Measurements from ENCODE around the gene VSTM2L.

VSTM2L gene

DNA sequence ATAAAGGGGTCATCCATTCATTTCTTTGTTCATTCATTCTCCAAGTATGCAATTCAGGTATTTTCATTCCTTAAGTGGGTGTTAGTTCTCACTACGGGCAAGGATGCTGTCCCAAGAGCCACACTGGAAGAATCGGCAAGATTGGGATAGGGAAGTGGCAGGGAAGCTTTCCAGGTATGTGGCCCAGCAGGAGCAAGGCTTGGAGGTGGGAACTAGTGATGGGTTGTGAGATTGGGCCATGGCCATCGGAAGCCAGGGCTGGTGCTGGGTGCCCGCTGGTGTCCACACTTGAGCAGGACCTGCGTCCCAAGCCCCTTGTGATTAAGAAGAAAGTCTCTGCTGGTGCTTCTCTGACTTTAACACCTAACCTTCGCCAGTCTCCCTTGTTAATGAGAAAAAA lies 15.1 kb downstream of the VSTM2L start:
- no peak for DNase-seq (ENCODE audit: low read depth)

DNA sequence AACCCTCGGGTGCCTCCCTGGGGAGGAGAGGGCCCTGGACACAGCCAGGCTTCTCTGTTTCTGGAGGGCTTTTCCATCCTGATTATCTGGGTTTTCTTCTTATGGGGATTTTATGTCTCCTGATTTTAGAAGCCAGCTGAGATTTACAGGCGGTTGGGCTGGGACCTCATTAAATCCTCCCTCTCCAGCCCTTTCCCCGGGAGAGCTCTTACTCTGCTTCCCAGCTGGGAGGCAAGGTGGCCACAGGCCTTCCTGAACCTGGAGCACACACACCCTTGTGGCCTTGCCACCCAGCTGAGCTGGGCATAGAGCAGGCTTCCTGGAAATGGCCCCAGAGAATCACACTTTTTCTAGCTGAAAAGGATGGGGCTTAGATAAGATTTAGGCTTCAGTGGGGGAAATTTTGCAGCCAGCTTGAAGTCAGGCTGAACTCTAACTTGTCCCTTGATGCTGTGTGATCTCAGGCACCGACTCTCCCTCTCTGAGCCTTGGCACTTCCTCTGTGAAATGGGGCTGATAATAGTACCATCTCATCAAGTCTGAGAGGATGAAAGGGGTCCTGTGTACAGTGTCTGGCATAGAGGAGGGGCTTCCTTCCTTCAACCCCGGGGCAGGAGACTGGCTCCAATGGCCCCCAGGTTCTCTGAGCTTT lies 16.6 kb downstream of the VSTM2L start:
- no peak for DNase-seq (ENCODE audit: low read depth)

DNA sequence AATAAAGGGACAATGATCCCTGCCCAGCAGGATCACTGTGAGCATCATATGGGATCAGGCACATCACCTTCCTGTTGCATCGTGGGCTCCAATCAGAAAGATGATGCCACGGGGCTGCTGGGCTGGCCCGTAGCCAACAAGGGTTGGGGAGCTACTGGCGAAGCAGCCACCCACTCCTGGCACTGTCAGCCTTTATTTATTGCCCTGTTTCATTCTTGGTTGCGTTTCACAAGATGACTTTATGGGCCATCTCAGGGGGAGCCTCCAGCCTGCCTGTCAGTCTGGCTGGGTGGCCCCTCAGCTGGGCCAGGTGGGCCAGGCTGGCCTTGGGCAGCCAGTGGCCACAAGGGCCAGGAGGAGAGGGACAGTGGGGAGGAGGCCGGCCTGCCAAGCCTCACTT lies 17.3 kb downstream of the VSTM2L start:
- no peak for DNase-seq (ENCODE audit: low read depth)

DNA sequence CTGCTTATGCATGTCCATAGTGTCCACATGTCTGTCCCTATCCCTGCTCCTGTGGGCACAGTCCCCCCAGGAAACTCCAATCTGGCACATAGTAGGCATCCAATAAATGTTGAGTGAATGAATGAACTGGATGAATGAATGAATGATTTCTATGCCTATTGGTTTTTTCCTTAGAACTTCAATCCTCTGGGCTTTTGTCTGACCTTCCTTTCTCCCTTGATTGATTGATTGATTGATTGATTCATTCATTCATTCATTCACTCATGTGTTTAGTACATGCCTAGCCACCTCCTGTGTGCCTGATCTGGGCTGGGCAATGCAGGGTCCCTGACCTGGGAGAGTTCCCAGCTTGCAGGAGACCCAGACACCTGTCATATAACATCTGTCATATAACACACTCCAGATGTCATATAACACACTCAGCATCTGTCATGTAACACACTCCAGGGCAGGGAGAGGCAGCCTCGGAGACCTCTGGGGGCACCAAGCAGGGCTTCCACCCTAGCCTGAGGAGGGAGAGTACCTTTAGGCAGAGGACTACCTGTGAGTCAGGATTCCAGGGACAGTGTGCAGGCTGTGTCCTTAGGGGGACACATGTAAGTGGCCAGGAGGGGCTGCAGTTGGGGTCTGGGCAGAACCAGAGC lies 17.9 kb downstream of the VSTM2L start:
- no peak for DNase-seq (ENCODE audit: low read depth)

DNA sequence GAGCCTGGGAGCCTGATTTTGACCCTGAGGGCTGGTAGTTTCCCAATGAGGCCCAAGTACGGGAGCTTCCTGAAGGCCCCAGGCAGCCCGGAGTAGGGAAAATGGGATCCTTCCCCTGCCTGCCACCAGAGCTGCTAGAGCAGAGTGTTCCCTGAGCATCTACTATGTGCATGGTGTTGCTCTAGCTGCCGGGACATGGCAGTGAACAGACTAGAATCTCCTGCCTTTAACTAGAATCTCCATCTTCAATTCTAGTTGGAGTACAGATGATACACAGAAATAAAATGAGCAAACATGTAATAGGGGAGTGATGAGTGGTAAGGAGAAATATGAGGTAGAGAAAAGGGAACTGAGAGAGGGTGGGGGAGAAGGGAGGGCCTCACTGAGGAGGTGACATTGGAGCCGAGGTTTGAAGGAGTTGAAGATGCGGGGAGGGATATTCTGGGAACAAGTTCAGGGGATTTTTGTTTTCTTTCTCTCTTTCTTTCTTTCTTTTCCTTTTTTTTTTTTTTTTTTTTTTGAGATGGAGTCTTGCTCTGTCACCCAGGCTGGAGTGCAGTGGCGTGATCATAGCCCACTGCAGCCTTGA lies 18.5 kb downstream of the VSTM2L start:
- no peak for DNase-seq (ENCODE audit: low read depth)

DNA sequence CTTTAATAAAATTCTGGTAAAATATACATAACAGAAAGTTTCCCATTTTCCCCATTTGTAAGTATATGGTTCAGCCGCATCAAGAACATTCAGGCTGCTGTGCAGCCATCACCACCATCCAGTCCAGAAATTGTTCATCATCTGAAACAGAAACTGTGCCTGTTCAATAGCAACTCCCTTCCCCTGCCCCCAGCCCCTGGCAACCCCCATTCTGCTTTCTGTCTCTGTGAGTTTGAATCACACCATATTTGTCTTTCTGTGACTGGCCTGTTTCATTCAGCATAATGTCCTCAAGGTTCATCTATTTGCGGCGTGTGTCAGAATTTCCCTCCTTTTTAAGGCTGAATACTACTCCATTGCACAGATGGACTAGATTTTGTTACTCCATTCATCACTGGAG lies 19.1 kb downstream of the VSTM2L start:
- DNase-seq (ENCODE audit: low read depth), result no peak

DNA sequence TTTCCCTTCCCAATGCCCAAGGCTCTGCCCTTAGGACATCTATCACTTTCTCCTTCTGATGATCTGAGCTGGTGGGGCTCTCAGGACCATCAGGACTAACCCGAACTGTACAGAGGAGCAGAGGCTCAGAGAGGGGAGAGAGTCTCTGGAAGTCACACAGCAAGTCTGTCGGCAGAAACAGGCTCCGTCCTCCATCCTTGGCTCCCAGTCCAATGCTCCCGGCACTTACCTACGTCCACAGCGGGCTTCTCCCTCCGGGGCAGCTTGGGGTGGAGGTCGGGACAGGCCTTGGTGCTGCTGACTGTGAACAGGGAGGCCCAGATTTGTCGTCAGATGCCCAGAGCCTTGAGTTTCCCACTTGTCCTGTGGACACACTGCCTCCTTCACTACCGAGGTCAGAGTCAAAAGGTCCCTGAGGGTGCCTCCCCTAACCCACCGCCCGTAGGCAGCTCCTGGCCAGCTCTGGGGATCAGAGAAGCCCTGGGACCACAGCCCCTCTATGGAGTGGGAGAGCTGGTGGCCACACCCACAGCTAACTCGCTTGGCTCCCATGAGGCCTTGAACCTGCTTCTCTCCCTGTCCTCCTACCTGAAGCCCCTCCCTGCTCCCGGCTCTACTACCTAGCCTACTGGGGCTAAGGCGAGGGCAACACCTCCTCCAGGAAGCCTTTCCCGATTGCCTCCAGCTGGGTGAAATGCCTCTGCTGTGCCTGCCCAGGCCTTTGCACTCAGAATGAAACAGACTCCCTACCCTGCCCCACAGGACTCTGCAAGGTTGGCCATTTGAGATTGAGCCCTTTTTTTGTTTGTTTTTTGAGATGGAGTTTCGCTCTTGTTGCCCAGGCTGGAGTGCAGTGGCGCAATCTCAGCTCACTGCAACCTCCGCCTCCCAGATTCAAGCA lies 22.6 kb downstream of the VSTM2L start:
- no peak for DNase-seq (ENCODE audit: low read depth)

DNA sequence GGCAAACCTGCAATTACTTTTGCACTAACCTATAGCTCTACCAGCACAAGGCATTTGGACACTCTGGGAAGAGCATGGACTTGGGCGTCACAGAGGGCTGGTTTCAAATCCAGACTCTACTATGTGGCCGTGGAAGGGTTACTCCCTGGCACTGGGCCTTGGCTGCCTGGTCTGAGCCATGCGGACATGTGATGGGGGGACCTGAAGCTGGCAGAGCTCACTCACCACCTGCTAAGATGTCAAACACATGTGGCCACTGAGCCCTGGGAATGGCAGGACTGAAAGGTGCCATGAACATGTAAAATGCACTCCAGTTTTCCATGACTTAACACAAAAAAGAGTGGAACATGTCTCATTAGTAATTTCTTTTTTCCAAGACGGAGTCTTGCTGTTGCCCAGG lies 23.7 kb downstream of the VSTM2L start:
- no peak for DNase-seq (ENCODE audit: low read depth)

DNA sequence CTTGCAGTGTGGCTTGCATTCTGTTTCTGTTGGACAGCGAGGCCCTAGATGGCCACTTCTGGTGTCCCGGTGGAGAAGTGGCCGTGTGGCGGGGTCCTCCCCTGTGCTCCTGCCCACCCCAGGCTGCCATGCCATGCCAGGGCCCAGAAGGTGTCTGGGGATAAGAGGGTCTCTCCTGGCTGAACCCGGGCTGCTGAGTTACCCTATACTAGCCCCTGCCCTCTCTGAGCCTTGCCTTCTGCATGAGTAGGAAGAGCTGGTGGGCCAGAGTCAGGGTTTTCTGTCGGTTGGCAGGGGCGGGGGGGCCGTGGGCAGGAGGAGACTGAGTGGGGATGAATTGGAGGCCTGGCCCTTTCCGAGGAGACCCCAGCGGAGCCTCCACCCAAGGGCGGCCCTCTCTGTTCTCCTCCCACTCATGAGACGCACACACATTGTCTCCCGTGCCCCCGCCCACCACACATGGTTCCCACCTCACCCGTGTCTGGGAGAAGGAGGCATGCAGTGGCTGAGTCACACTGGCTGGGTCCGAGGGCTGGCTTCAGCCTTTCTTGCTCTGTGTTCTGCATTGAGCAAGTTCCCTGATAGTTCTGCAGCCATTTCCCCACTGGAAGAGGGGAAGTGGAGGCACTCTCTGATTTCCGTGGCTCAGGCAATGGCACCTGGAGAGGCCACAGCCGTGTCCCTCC lies 24.6 kb downstream of the VSTM2L start:
- no peak for DNase-seq (ENCODE audit: low read depth)

DNA sequence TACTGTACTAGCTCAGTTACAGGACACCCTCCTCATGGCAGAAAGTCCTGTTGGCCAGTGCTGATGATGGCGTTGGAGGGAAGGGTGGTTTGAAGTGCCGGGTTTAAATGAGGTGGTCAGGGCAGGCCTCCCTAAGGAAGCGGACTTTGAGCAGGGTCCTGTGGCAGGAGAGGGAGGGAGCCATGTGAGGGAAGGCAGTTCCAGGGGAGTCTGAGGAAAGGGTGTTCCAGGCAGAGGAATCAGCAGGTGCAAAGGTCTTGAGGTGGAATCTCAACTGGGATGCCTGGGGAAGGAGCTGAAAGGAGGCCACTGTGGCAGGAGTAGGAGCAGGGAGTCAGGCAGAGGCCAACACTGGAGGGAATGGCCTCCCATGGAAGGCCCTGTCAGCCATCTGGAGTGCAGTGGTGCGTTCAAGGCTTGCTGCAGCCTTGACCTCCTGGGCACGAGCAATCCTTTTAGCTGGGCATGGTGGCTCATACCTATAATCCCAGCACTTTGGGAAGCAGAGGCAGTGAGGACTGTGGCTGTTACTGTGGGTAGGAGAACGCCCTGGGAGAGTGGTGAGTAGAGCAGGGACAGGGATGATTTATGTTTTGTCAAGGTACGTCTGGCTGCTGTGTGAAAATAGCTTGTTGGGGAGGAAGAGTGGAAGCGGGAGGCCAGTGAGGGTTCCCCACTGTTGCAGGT lies 26.2 kb downstream of the VSTM2L start:
- no peak for DNase-seq (ENCODE audit: low read depth)

DNA sequence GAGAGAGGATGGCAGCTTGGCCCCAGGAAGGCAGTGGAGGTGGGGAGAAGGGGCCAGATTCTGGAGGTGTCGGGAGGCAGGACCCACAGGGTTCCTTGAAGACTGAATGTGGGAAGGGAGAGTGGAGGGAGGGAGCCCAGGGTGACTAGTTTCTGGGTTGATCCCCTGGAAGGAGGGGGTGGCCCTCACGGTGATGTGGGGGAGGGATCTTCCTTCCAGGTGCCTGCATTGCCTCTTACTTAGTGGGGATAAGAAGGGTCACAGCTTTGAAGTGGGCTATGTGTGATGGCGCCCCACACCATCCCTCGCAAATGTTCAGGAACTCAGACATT lies 26.7 kb downstream of the VSTM2L start:
- no peak for DNase-seq (ENCODE audit: low read depth)

DNA sequence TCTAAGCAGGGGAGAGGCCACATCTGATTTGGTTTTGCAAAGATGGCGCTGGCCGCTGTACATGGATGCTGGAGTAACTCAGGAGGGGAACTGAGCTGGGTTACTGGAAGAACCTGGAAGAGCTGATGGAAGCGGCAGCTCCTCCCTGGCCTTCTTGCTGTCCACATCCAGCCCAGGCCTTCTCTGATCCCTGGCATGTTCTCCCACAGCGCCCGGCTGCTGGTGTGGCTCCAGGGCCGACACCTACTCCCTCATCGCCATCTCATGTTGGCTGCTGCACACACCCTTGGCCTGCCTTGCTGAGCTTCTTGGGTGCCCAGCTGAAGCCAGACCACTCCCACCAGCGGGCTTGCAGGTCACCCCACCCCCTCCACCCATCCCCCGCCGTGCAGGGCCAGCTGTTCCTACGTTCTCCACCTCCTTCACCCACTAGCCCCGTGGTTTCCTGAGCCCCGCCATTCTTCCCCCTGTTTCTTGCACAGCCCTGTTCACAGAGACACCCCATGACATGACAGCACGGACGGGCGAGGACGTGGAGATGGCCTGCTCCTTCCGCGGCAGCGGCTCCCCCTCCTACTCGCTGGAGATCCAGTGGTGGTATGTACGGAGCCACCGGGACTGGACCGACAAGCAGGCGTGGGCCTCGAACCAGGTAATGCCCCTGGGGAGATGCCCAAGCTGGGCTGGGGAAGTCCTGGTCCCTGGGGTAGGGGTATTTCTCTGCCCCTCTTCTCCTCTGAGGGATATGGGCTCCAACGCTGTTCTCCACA lies 28.4 kb downstream of the VSTM2L start:
- no peak for DNase-seq (ENCODE audit: low read depth)

DNA sequence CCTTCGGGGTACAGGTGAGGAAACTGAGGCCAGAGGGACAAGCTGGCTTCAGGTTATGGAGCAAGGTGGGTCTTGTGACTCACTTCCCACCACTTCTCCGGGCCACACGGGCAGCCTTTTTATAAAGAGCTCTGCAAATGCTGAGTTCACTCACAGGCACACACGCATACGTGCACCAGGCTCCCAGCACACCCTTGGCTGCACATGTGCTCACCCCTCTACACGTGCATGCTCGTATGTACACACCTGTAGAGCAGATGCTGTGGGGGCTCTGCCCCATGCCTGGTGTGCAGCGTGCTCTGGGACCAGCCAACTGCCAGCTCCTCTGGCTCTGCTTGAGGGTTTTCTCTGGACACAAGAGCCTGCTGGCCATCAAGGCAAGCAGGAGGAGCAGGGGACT lies 29.1 kb downstream of the VSTM2L start:
- no peak for DNase-seq (ENCODE audit: low read depth)

DNA sequence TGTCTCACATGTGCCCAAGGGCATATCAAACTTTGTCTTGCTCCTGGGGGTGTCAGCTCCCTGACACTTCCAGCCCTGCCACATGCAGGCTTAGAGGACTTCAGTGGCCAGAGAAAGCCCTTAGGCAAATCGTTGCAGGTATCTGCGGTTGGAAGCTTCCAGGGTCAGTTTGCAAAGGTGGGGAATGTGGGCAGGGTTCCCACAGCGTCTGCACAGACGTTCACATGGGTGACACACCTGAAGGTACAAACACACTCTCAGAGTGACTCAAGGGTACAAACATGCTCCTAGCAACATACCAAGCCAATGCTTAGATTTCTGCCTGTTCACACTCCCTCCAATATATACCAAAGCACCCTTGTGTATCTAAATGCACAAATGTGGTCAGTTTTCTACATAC lies 30.0 kb downstream of the VSTM2L start:
- no peak for DNase-seq (ENCODE audit: low read depth)

DNA sequence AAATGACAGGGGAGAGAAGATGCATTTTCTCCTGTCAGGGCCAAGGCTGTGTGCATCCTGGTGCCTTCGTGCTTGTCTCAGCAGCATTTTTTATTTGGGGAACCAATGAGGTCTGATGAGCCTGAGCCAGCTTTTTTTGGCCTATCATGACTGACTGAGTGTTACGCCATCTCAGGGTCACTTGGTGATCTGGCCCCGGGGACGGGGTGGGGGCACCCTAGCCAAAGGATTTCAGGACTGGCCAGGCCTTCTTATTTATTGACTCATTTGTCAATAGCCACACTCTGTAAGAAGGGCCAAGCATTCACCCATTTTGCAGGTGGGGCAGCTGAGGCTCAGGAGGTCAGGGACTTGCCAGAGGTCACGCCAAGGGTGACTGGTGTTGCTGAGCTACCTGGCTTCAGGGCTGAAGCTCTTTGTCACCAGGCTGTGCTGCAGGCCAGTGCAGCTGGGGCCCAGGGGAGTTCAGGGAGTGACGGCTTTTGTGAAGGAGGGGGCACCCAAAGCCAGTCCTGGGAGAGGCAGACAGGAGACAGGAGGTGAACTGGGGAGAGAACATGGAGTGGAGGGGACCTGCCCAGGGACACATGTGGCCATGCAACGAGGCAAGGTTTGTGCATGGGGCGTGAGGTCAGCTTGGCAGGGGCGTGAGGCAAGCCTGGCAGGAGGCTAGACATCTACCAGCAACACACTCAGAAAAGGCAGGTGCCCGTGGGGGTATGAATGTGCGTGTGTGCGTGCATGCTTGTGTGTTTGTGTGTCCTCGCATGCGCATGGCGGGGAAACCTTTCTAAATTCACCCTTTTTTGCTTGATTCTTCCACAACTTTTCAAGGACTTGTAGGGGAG lies 31.1 kb downstream of the VSTM2L start:
- DNase-seq (ENCODE audit: low read depth), result no peak

DNA sequence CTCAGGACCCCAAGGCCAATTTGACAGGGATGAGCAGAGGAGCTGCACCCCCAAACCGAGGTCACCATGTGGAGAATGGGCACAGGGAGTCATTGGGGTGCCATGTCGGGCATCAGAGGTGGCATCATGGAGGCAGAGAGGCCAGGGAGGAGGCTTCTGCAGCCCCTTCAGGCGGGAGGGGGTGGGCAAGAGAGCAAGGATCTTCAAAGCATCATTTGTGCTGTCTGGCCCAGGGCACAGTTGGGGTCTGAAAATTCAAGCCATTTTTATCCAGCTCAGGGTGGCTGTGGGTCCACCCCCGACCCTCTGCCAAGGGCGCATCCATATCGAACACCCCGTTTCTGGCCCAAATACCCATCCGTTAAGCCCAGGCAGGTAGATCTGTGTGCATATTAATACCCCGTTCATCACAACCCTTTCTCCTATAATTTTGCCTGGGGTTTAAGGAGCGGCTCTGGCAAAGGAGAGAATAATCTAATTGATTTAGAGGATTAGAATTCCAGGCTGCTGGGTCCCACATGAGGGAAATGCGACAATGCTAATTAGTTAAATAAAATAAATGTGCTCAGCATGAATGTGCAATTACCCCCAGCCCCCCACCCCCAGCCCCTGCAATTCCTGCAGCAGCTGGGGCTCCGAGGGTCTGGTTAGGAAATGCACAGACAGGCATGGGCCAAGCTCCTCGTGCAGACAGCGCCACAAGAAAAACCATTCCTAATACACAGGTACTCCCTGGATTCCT lies 31.9 kb downstream of the VSTM2L start:
- no peak for DNase-seq (ENCODE audit: low read depth)

DNA sequence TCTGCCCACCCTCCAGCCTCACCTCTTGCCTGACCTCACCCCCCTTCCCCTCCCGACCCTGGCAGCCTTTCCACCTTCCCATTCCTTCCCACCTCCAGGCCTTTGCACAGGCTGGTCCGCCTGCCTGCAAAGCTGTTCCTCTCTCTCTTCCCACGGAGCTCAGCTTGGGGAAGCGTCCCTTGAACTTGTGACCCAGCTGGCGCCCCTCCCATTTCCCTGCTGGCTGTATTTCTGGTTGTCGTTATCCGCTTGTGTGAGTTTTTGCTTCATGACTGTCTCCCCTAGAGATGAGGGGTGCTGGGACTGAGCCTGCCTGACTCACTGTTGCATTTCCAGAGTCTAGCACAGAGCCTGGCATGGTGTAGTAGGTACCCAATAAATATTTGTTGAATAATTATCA lies 32.5 kb downstream of the VSTM2L start:
- no peak for DNase-seq (ENCODE audit: low read depth)

DNA sequence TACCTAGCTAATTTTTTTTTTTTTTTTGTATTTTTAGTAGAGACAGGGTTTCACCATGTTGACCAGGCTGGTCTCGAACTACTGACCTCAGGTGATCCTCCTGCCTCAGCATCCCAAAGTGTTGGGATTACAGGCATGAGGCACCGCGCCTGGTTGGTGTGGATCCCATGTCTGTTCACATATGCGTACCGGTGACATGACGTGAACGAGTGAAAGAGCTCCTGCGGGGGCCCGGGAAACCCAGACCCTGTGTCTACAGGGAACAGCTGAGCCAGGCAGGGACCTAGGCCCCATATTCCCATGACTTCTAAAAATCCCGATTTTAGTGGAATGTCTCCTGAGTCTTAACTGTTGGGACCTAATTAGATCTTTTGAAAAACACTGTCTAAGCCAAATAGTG lies 33.1 kb downstream of the VSTM2L start:
- no peak for DNase-seq (ENCODE audit: low read depth)

DNA sequence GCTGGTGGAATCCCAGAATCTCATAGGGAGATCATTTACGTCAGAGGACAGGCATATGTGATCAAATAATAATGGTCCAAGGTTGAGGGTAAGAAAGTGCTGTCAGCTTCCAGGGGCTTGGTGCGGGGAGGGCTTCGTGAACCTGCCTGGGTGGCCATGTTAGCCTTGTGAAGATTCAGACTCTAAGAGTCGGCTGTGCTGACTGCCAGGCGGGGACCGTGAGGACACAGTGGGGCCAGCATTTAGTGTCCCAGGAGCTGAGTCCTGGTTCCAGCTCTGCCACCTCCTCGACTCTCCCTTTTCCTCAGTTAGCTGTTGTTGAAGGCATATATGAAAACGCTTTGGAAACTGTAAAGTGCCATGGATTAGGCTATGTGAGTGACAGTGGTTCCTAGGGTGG lies 33.5 kb downstream of the VSTM2L start:
- DNase-seq (ENCODE audit: low read depth), result no peak

All from stimulated activated CD4-positive, alpha-beta T cell treated with anti-CD3 and anti-CD28 coated beads, Interleukin-2, amount 100 ng/mL, for 4 hours (primary cell).